OCI-LY3 (cell line): ENCODE results near the gene TMEM202.

Experiments used
- EZH2phosphoT487 ChIP-seq: fragments of 200-600 bp; shearing (Covaris generic); IDR thresholded peaks from 2 replicates; pipeline ENCODE4 v1.6.1; 2018; ENCODE audit warnings: antibody characterized with exemption, mixed run types, low read depth
- TF ChIP-seq, protein P1 (sequence below): fragments of 200-600, 300-600 bp; sonication (generic); IDR thresholded peaks from 2 replicates; pipeline ENCODE4 v1.5.1; 2014; ENCODE audit warnings: antibody characterized with exemption, low read length, low read depth

GRCh38 chr15:72380743-72381142 is 17.4 kb upstream of the TMEM202 start:
- TF ChIP-seq, protein P1, sequence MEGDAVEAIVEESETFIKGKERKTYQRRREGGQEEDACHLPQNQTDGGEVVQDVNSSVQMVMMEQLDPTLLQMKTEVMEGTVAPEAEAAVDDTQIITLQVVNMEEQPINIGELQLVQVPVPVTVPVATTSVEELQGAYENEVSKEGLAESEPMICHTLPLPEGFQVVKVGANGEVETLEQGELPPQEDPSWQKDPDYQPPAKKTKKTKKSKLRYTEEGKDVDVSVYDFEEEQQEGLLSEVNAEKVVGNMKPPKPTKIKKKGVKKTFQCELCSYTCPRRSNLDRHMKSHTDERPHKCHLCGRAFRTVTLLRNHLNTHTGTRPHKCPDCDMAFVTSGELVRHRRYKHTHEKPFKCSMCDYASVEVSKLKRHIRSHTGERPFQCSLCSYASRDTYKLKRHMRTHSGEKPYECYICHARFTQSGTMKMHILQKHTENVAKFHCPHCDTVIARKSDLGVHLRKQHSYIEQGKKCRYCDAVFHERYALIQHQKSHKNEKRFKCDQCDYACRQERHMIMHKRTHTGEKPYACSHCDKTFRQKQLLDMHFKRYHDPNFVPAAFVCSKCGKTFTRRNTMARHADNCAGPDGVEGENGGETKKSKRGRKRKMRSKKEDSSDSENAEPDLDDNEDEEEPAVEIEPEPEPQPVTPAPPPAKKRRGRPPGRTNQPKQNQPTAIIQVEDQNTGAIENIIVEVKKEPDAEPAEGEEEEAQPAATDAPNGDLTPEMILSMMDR, result no peak
- TF ChIP-seq EZH2phosphoT487, result no peak
